Forelimb muscle (tissue), 1 donor: Measurements from ENCODE around the gene MCC. TPM values are rescaled to one million over a fixed set of nuclear protein-coding genes. Genes with fewer than 3 reads are reported as not detected.
A peak's percentile ranks its signal among the peaks of the same experiment; 100 is the strongest.

Experiments used
- DNase-seq: peaks from one replicate; pipeline ENCODE4 v3.0.0-alpha.2; 2013; ENCODE audit warnings: low read depth
- polyA plus RNA-seq: library from polyadenylated mRNA; unstranded; fragments of 120-200 nt; gene quantifications from one replicate; pipeline ENCODE4 v1.2.1, GENCODE V29; 2013; ENCODE audit not compliant: insufficient read length

MCC gene
- polyA plus RNA-seq, 1 donor: 15.1 TPM

DNA sequence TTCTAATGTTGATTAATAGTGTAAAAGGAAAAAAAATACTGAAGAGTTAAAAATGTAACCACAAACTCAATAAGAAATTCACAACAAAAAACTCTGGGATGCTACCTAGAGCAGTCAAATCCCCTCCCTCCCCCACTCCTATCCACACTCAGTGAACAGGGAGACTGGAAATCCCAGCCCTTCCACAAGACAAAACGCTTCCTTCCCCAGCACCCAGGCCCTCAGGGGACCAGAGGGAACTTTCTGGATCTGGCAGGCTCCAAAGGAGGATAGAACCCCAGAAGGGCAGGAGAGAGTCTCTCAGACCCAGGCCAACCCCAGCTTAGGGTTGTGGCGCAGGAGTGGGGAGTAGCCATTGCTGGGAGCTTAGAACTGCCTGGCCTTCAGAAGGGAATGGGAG, 456.7 kb downstream of the MCC start:
- DNase-seq: no peak

DNA sequence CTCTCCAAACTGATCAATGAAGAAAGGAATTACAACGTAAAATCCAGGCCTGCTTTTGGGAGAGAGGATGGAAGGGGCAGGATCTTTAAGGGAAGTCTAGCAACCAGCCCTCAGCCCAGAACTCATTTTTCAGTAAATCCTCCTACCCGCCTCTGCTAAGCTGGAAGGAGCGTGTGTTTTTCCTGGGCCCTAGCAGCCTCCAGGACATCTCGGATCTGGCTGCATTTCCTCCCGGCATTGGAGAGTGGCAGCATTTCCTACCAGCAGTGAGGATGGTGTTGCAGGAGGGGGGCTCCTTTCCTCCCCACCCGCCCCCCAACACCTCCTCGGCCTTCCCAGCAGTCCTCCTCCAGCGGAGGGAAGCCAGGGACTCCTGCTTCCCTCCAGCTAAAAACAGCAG, 457.1 kb downstream of the MCC start:
- DNase-seq: no peak

DNA sequence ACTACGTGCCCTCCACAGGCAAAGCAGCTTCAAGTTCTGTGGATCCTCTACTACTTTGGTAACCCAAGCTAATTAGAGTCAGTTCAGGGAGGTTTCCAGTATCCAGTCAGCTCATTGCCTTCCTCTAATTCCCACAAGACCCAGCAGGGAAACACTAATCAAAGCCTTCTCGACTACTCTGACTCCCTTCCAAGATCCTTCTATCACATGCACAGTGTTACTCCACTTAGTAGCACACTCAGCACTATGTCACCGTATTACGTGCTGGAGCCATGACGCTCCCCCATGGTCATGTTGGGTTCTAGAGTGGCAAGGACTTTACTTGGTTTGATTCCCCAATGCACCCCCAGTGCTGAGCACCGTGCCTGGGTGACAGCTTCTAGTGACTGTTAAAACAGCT, 458.6 kb downstream of the MCC start:
- DNase-seq: no peak

DNA sequence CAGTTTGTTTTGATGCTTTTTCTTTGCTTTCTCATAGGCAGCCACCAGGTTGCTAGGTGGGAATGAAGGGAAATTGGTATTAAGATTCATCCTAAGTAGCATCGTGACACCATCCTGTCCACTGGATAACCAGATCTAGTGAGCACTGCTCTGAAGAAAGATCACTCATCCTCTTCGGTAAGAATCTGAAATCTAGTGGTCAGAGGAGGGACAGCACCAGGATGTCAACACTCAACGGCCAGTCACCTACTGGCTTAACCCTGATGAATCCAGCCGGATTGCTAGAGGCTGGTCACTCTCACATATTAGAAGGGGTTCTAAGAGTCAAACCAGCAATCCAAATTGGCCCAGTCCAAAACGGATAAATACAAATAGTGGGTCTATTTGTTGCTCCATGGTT, 460.8 kb downstream of the MCC start:
- no peak for DNase-seq

DNA sequence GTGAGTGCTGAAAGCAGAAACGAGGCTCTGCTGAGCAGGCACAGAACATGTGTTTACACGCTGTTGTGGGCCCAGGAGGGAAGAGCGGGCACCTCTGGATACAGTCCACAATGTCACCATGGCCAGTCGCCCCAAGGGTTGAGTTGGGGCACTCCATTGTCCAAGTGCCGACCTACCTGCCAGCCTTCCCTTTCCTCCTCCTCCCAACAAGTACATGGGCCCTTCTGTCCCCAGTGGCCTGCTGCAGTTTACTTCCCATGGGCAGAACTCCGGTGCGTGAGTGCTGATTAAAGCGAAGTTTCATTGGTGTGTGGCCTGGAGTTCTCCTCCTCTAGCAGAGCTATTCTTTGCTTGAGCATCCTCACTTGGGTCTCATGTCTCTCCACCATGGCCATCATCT, 461.2 kb downstream of the MCC start:
- no peak for DNase-seq

DNA sequence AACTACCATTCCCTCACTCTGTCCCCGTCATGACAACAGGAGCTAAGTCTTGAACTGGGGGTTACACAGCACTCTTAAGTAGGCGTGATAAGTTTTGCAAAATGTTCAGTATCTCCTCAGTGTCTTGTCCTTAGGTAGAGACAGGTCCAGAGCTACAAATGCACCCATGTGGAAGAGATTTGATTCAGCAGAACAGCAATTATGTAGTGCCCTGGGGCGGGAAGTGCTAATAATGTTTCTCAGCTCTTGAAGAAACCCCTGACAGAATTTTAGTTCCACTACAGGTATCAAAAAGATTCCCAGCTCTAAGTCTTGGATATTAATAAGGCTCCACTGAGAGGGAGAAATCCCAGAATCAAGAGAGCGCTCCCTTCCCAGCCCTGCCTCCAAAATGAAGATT, 462.0 kb downstream of the MCC start:
- DNase-seq: no peak

DNA sequence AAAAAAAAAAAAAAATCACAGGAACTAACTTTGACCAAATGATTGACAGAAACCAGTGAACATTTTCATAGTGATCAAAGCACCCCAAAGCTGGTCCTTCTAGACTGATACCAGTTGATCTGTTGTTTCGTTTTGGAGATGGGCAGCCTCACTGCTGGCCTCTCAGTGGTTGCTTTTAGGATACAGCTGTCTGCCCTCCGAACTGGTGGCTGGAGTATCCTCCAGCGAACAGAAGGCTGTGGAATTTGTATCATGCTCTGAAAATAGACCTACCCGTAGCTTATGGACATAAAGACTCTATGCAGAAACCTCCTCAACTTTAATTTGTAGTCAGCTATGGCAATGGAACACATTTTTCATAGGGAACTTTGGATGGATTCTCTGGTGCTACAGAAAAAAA, 462.7 kb downstream of the MCC start:
- no peak for DNase-seq

DNA sequence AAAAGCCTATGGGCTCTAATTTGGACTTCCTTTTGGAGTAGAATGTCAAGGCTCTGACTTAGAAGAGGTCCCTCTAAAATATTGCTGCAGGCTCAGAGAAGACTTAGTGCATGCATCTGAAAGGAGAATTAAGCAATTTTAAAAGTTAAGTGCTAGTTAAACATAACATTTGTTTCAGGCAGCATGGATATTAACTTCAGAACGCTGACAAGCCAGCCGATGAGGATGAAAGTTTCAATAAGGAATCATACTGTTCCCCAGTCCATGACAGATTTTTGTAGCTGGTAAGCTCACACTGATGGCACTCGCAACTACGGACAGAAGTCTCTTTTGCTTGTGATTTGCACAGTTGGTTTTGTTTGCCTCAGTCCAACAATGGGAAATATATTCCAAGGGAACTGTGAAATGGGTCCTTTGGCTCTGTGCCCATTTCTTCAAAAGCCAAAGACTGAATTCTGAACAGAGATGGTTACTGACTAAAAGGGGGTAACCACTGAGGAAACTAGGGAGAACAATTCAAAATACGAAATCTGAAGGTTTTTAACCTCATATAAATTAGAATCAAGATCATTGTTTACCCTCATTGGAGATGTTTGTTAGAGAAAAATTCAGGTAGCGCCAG, 464.1 kb downstream of the MCC start:
- no peak for DNase-seq

DNA sequence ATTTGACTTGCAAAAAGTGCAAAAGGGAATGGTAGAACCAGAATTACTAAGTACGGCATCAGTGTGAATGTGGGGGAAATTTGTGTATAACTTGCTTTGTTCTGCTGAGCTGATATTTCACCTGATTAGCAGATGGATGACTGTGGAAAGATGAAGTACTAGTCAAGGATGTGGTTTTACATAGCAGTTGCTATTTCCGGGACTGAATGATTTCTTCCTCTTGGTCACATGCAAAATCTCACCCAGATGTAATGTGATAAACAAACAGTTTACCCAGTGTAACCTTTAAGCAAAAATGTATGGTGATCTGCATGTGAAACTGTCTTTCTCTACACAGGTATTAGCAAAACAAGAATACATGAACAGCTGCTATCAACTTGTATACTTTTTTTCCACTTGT, 465.6 kb downstream of the MCC start:
- DNase-seq: no peak

DNA sequence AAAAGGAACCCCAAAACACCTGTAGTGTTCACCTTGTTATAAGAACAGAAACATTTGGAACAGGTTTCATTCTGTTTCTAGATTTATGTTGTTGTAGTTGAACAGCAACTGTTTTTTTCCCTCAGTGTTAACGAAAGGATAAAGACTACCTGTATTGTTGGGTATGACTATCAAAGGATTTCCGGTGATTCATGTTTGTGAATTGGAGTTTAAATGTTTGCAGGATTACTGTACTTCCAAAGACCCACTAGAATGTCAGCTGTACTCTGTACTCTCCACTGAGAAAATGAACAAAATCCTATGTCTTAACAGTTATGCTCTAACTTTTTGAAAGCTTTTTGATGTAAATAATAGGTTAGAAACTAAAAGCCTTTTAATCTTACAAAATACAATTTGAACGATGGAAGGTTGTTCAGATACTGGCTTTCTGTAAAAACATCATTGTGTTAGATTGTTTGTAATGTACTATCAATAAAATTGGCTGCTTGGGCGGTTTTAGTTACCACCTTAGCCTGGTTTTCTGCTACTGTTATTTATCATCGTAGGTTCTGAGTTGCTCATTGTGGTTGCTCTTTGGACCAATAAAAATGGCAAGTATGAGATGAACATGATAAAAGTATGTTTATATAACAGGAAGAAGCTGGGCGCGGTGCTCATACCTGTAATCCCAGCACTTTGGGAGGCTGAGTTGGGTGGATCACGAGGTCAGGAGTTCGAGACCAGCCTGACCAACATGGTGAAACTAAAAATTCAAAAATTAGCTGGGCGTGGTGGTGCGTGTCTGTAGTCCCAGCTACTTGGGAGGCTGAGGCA, 467.6 kb downstream of the MCC start:
- DNase-seq: no peak

DNA sequence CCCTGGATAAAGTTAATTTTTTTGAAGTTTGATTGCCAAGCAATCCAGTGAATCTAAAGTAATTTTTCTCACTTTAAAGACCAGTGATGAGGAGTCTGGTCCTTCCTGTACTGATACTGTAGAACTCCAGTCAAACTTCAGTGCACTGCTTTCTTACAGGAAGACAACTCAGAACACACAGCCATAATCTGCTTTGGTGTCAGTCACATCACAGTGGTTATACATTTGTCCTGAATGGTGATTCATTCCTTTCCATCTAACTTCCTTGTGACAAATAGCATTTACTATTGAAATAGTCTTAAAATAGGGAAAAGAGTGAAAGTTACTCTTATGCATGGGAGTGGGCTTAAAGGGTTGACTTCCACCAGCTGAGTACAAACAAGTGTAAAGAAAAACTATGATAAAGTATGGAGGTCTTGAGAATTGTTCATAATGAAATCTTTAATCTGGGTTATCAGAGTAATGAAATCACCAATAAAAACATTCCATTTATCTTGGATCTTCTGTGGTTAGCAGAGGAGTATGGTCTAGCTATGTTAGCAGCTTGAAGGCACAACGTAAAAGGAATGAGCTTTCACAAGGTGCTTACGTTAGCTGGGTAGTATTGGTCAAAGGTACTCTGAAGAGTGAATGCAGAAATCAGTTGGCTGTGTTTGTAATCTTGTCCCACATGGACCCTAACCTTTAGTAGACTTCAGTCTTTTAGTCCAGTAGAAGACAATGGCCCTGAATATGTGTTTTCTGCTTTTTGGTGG, 470.2 kb downstream of the MCC start:
- DNase-seq: no peak

DNA sequence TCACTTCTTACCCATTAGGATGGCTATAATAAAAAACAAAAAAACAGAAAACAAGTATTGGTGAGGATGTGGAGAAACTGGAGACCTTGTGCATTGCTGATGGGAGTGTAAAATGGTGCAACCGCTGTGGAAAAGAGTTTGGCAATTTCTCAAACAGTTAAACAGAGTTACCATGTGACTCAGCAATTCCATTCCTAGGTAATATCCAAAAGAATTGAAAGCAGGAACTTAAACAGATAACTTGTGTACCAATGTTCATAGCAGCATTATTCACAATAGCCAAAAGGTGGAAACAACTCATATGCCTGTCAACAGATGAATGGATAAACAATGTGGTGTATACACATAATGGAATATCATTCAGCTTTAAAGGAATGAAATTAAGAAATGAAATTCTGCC, 482.8 kb downstream of the MCC start:
- DNase-seq: no peak

DNA sequence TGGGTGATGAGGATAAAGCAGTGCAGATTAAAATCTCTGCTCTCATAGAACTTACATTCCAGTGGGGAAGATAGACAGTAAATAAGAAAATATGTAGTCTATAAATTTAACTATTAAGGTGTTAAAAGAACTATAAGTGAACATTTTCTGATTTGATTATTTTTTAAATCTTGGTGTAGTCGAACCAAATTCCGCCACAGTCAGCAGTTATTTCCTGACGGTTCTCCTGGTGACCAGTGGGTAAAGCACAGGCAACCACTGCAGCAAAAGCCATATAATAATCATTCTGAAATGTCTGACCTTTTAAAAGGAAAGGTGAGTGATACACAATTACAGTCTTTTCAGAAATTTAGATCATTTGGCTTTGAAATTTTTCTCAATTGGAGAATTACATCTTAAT, 484.5 kb downstream of the MCC start:
- no peak for DNase-seq

DNA sequence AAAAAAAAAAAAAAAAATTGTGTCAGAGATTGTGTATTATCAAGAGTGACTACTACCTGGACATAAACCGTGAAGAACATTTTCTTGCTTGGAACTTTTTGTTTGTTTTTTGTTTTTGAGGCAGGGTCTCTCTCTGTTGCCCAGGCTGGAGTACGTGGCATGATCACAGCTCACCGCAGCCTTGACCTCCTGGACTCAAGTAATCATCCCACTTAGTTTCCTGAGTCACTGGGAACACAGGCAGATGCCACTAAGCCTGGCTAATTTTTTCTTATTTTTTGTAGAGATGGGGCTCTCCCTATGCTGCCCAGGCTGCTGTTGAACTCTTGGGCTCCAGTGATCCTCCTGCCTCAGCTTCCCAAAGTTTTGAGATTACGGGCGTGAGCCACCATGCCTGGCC, 485.8 kb downstream of the MCC start:
- no peak for DNase-seq

DNA sequence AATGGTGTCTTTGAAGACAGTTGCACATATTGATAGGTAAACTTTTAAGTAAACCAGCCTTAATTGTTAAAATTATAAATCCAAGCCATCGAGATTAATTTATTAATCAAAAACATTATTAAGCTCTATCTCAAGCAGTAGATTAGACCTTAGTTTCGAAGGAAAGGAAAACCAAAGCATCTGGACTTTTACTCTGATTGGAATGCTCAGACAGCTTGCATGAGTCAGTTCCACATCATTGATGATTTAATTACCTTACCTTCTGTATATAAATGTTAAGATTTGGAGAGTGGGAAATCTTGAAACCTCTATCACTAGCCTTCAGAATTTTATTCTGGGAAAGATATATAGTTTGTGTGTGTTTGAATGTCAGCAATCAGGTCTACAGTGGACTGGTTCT, 487.8 kb downstream of the MCC start:
- DNase-seq: no peak

DNA sequence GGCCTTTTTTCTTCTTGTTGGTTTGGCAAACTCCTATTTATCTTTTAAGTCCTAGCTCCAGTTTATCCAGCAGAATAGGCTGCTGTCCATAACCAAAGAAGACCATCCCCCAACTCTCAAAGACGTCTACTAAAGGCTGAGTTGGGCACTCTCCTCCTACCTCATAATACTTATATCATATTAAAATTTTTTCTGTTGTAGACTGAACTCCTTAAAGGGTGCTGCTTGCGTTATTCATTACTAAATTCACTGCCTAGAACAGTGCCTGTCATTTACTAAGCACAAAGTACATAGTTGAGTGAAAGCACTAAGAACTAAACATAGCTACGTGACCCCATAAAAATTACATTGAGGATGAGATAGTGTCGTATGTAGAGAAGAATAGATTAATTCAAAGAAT, 490.0 kb downstream of the MCC start:
- no peak for DNase-seq

DNA sequence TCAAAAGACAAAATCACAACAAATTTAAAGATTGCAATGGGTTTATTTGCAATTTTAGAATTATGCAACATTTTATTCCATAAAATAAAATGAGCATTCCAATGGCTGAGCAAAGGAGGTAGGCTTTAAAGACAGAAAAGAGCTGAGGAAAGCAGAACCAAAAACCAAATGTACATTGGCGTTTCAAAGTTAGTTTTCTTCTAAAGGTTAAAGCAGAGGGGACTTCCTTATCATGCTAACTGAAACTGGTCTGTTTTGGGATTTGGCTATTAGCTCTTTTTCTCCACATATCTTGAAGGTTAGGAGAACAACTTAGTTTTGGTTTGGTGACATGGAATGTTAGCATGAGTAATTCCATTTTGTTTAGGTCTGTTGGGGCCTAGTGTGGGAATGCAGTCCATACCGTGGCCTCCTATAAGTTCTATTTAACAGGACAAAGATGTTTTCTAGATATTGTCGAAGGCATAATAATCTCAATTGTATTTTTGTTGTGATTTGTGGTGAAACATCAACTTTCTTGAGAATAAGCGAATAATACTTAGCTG, 491.4 kb downstream of the MCC start:
- DNase-seq: no peak

DNA sequence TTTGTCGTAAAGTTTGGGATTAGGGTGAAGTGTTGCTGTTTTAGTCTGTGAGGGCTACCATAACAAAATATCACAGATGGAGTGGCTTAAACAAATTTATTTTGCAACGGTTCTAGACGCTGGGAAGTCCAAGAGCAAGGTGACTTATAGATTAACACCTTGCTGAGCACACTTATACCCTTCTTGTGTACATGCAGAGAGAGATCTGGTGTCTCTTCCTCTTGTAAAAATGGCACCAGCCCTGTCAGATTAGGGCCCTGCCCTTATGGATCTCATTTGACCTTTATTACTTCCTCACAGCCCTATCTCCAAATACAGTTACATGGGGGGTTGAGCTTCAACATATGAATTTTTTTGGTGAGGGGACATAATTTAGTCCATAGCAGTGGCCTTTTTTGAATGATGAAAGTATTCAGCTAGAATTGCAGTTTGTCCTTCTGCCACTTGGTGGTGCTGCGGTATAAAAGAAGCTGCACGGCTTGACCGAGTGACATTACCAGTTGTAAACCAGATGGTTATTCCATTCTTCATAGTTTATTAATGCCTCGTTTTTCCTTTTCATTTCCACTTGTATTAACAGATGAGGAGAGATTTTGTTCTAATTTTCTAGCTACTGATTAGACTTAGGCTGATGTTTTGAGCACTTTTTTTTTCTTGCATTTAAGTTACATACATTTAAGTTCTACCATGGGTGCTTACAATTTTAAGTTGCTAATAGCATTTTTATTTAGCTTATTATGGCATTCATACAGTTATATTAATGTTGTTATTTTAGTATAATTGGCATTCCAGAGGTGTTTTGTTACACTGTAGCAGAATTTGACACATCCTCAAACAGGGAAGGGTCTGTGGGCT, 492.3 kb downstream of the MCC start:
- DNase-seq: peak; percentile 39

DNA sequence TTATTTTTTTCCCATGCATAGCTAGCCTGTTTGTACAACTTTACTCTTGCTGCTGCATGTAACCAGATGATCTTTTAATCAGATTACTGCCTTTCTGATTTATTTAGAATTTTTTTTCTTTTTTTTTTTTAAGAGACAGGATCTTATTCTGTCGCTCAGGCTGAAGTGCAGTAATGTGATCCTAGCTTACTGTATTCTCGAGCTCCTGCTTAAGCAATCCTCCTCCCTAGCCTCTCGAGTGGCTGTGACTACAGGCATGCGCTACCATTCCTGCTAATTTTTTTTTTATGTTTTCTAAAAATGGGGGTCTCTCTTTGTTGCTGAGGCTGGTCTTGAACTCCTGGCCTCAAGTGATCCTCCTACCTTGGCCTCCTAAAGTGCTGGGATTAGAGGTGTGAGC, 502.0 kb downstream of the MCC start:
- DNase-seq: no peak

DNA sequence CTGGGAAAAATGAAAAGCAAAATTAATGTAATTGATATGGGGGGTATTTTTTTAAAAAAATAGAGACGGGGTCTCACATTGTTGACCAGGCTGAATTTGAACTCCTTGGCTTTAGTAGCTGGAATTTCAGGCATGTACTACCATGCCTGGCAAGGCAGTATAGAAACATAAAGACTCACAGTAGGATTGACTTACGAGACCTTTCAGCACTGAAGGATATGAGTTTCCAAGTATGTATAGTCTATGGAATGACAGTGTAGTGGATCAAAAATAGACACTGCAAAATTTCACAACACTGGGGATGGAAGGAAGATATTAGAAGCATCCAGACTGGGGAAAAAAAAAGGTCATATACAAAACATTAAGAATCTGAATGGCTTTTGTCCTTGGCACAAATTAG, 504.9 kb downstream of the MCC start:
- no peak for DNase-seq

DNA sequence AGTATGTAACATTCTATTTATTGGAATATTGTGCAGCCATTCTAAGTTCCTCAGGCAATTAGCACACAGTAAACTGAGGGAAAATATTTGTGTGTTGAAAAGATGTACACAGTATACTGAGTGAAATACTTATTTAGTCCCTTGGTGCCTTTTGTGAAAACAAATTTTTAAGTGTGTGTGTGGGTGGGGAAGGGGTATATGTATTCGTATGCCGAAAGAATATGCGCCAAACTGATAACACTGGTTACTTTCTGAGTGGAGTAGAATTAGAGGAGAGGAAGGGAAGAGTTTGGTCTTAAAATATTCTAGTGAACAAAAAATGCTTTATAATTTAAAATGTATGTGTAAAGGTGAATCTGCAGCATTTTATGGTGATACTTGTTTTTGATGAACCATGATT, 508.5 kb downstream of the MCC start:
- no peak for DNase-seq

DNA sequence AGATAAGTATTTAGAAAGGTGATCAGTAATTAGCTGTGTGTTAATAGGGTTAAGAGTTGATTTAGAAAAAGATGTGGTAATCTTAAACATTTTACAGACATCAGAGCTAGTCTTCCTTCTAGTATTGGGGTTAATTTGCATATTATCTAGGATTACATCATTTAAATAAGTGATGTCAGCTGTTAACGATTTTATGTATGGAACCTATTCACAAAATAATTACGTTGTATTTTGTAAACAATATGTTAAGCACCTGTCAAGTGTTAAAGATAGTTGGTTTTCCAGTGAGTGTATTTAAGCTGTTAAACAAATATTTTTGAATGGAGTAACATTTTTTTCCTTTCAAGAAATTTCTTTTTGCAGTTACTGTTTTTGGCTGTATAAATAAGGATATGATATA, 509.4 kb downstream of the MCC start:
- DNase-seq: no peak
